CD14-positive monocyte (primary cell): ENCODE data around the gene OR13C8. TPM values are rescaled to one million over a fixed set of nuclear protein-coding genes. Genes with fewer than 3 reads are reported as not detected.

ENCODE experiments used
- DNase-seq, 3 donors: peaks; one replicate each; pipeline ENCODE4 v3.0.0-alpha.2; 2011 to 2022
- H2AFZ ChIP-seq: 2 replicates; pipeline ENCODE4 v1.6.0; 2012; ENCODE audit warnings: mild to moderate bottlenecking, low read depth, low read length, inconsistent platforms; ENCODE audit not compliant: insufficient read depth, poor library complexity, severe bottlenecking
- H3K27ac ChIP-seq, 2 donors: 1 replicate in 1 of 2; 2 replicates in 1 of 2; pipeline ENCODE4 v1.5.1; 2012 to 2013; ENCODE audit warnings: low read length in 2 of 2, control low read depth in 1 of 2, inconsistent platforms in 1 of 2, low read depth in 1 of 2, mild to moderate bottlenecking in 1 of 2
- H3K27me3 ChIP-seq, 2 donors: one replicate each; pipeline versions ENCODE4 v1.6.0 to v1.6.1; 2011 to 2013; ENCODE audit warnings: low read length in 2 of 2; ENCODE audit not compliant: control insufficient read depth in 2 of 2, insufficient read depth in 2 of 2
- H3K36me3 ChIP-seq, 2 donors: replicated peaks in 1 of 2; 1 replicate in 1 of 2; 2 replicates in 1 of 2; pipeline versions ENCODE4 v1.5.1 to v1.6.1; 2012 to 2013; ENCODE audit warnings: low read length in 2 of 2, control low read depth in 1 of 2, inconsistent platforms in 1 of 2, mild to moderate bottlenecking in 1 of 2; ENCODE audit not compliant: insufficient read depth in 2 of 2, control insufficient read depth in 1 of 2
- H3K4me1 ChIP-seq, 2 donors: 1 replicate in 1 of 2; 2 replicates in 1 of 2; pipeline versions ENCODE4 v1.5.1 to v1.6.1; 2012 to 2013; ENCODE audit warnings: low read length in 2 of 2, control low read depth in 1 of 2, inconsistent platforms in 1 of 2, mild to moderate bottlenecking in 1 of 2, moderate library complexity in 1 of 2; ENCODE audit not compliant: insufficient read depth in 2 of 2, control insufficient read depth in 1 of 2
- H3K4me2 ChIP-seq: replicated peaks from 2 replicates; pipeline ENCODE3; 2012; ENCODE audit warnings: low read length, moderate library complexity, mild to moderate bottlenecking; ENCODE audit not compliant: poor library complexity, severe bottlenecking; ENCODE audit errors: extremely low read depth
- H3K4me3 ChIP-seq, 3 experiments: fragments of 200-600 bp in 1 of 3; sonication (generic) in 1 of 3; replicated peaks in 1 of 3; 1 replicate in 2 of 3; 2 replicates in 1 of 3; pipeline ENCODE4 v1.5.1; 2011 to 2013; ENCODE audit warnings: low read length in 3 of 3, mild to moderate bottlenecking in 3 of 3, control low read depth in 2 of 3, low read depth in 2 of 3, inconsistent platforms in 1 of 3, moderate library complexity in 1 of 3
- H3K79me2 ChIP-seq: 2 replicates; pipeline ENCODE4 v1.6.0; 2012; ENCODE audit warnings: mild to moderate bottlenecking, control low read depth, inconsistent platforms, low read length, moderate library complexity; ENCODE audit not compliant: insufficient read depth
- H3K9ac ChIP-seq: 2 replicates; pipeline ENCODE4 v1.6.0; 2017; ENCODE audit warnings: low read length, mild to moderate bottlenecking; ENCODE audit not compliant: insufficient read depth, poor library complexity, severe bottlenecking
- H3K9me3 ChIP-seq, 2 donors: replicated peaks in 1 of 2; 1 replicate in 1 of 2; 2 replicates in 1 of 2; pipeline versions ENCODE4 v1.5.1 to v1.6.1; 2012 to 2013; ENCODE audit warnings: low read length in 2 of 2, control low read depth in 1 of 2; ENCODE audit not compliant: control insufficient read depth in 1 of 2, insufficient read depth in 1 of 2
- H4K20me1 ChIP-seq: 2 replicates; pipeline ENCODE4 v1.6.0; 2012; ENCODE audit warnings: mild to moderate bottlenecking, low read length, control low read depth, moderate library complexity; ENCODE audit not compliant: insufficient read depth
- H3K27ac Mint-ChIP-seq, 7 donors: one replicate each; pipeline ENCODE4 v1.8.0; 2020; ENCODE audit warnings: mild to moderate bottlenecking in 7 of 7, mixed read lengths in 7 of 7, moderate library complexity in 6 of 7, inconsistent platforms in 2 of 7
- H3K27me3 Mint-ChIP-seq, 3 donors: one replicate each; pipeline ENCODE4 v1.8.0; 2021 to 2022; ENCODE audit warnings: low read depth in 3 of 3, mild to moderate bottlenecking in 3 of 3, mixed read lengths in 3 of 3, moderate library complexity in 3 of 3, inconsistent platforms in 1 of 3
- H3K36me3 Mint-ChIP-seq, 2 donors: one replicate each; pipeline ENCODE4 v1.8.0; 2020; ENCODE audit warnings: mixed read lengths in 2 of 2, inconsistent platforms in 1 of 2, mild to moderate bottlenecking in 1 of 2
- H3K4me1 Mint-ChIP-seq: one replicate; pipeline ENCODE4 v1.8.0; 2020; ENCODE audit warnings: mild to moderate bottlenecking, mixed read lengths
- H3K4me3 Mint-ChIP-seq, 2 donors: one replicate each; pipeline ENCODE4 v1.8.0; 2020; ENCODE audit warnings: mild to moderate bottlenecking in 2 of 2, mixed read lengths in 2 of 2, moderate library complexity in 1 of 2
- H3K9me3 Mint-ChIP-seq, 7 donors: one replicate each; pipeline ENCODE4 v1.8.0; 2020 to 2022; ENCODE audit warnings: mixed read lengths in 7 of 7, mild to moderate bottlenecking in 6 of 7, moderate library complexity in 6 of 7, inconsistent platforms in 2 of 7
- CTCF ChIP-seq: fragments of 200-600 bp; IDR thresholded peaks from one replicate; pipeline ENCODE4 v1.8.0; 2022; ENCODE audit warnings: antibody characterized with exemption, mild to moderate bottlenecking
- WGBS: methylation state at CpG from one replicate; pipeline ENCODE4 v1.1.5; 2013; ENCODE audit warnings: missing lambda C conversion rate; ENCODE audit not compliant: insufficient coverage; 5-methylcytosine and 5-hydroxymethylcytosine counted together
- intact Hi-C, 2 donors: fragments of 100-400 bp; cut with micrococcal nuclease; formaldehyde crosslinking; loops; one replicate each; pipeline versions ENCODE4 v1.15.0 to v1.15.1; 2023
- polyA plus RNA-seq, 3 donors: library from polyadenylated mRNA; depleted of rRNA in 1 of 3; unstranded in 2 of 3; stranded (reverse) in 1 of 3; fragments of 300-500 nt in 2 of 3; fragments of >200 nt in 1 of 3; fragmentation: Illumina TruSeq in 2 of 3; gene quantifications; 1 replicate in 2 of 3; 2 replicates in 1 of 3; pipeline ENCODE4 v1.2.3, GENCODE V29; 2012 to 2021

The OR13C8 gene
- polyA plus RNA-seq, 3 donors, result not detected

GRCh38 chr9:104577263-104577662 is 8.3 kb downstream of the OR13C8 start:
- TF ChIP-seq CTCF, result no peak
- Histone ChIP-seq H3K79me2 (no peaks in the 10 kb centered on the region), H3K27me3 (no peaks in the 10 kb centered on the region), H3K4me1 (no peaks in the 10 kb centered on the region), H3K27ac (no peak overlapping the region), H3K9ac (no peak overlapping the region), H3K4me3 (no peak overlapping the region), H2AFZ (no peak overlapping the region), H3K9me3 (no peaks in the 10 kb centered on the region), H4K20me1 (no peaks in the 10 kb centered on the region), H3K4me2 (no peak overlapping the region), H3K36me3 (no peaks in the 10 kb centered on the region)
- Mint-ChIP-seq H3K36me3 (no peaks in the 10 kb centered on the region), H3K4me1 (no peaks in the 10 kb centered on the region), H3K9me3 (peaks cover 0 to 11% (median 4%) of the 10 kb centered on the region in 7 donors), H3K4me3 (no peak overlapping the region), H3K27ac (no peak overlapping the region), H3K27me3 (no peaks in the 10 kb centered on the region)
- WGBS, result 100% methylated on average over 1 of the region's 5 CpGs
- no peak for DNase-seq
- intact Hi-C loops, result no loop called here

- DNase-seq, result no peak
- no peak overlapping the region for H3K27ac Mint-ChIP-seq
Observed at GRCh38 chr9:104580562-104580961, 11.6 kb downstream of the OR13C8 start.

More at GRCh38 chr9:104580562-104580961, 11.6 kb downstream of the OR13C8 start:
- Mint-ChIP-seq H3K27me3 (no peaks in the 10 kb centered on the region), H3K4me1 (no peaks in the 10 kb centered on the region), H3K9me3 (peaks cover 0 to 1% (median 0%) of the 10 kb centered on the region in 7 donors), H3K36me3 (no peaks in the 10 kb centered on the region), H3K4me3 (no peak overlapping the region)
- Histone ChIP-seq H3K4me2 (no peak overlapping the region), H2AFZ (no peak overlapping the region), H3K9ac (no peak overlapping the region), H3K4me1 (no peaks in the 10 kb centered on the region), H3K27ac (no peak overlapping the region), H3K4me3 (no peak overlapping the region), H4K20me1 (no peaks in the 10 kb centered on the region), H3K27me3 (no peaks in the 10 kb centered on the region), H3K79me2 (no peaks in the 10 kb centered on the region), H3K36me3 (no peaks in the 10 kb centered on the region), H3K9me3 (no peaks in the 10 kb centered on the region)
- WGBS, result no CpG with 5 or more reads among the region's 1 CpG
- no peak for TF ChIP-seq CTCF
- intact Hi-C loops, result no loop called here
